Right lobe of liver (tissue), 6 donors: ENCODE measurements around the gene OPRM1. TPM values are rescaled to one million over a fixed set of nuclear protein-coding genes. Genes with fewer than 3 reads are reported as not detected.
"Not testable (repeated sequence)": the region's sequence is repeated elsewhere in the genome, so short reads cannot be mapped to it uniquely, and the experiment has no call there.

ENCODE experiments used
- ATAC-seq, 4 donors: fragments of 200-7000 bp; cut with Tn5 transposase; one replicate each; pipeline ENCODE4 v1.9.1; 2020; ENCODE audit warnings: mild to moderate bottlenecking in 4 of 4, moderate library complexity in 4 of 4
- DNase-seq, 3 donors: peaks; one replicate each; pipeline ENCODE4 v3.0.0-alpha.2; 2020
- H3K27ac ChIP-seq, 3 donors: fragments of 200-600 bp; one replicate each; pipeline ENCODE4 v1.8.0; 2022
- H3K27me3 ChIP-seq, 2 donors: fragments of 200-600 bp; one replicate each; pipeline ENCODE4 v1.8.0; 2022
- H3K36me3 ChIP-seq, 4 donors: fragments of 200-600 bp; sonication (generic) in 1 of 4; one replicate each; pipeline versions ENCODE4 v1.5.1 to v1.8.0; 2017 to 2022; ENCODE audit warnings: control low read depth in 1 of 4
- H3K4me1 ChIP-seq, 4 donors: fragments of 200-600 bp; sonication (generic) in 1 of 4; one replicate each; pipeline versions ENCODE4 v1.5.1 to v1.8.0; 2017 to 2022; ENCODE audit warnings: control low read depth in 1 of 4
- H3K4me3 ChIP-seq, 3 donors: fragments of 200-600 bp; one replicate each; pipeline ENCODE4 v1.8.0; 2022
- H3K9me3 ChIP-seq, 4 donors: fragments of 200-600 bp; sonication (generic) in 1 of 4; one replicate each; pipeline versions ENCODE4 v1.5.1 to v1.8.0; 2017 to 2022; ENCODE audit warnings: control low read depth in 1 of 4
- CTCF ChIP-seq, 4 donors: fragments of 200-600 bp in 3 of 4; fragments of 450-650 bp in 1 of 4; IDR thresholded peaks; one replicate each; pipeline versions ENCODE4 v1.5.1 to v1.8.0; 2016 to 2022; ENCODE audit warnings: antibody characterized with exemption in 4 of 4, mild to moderate bottlenecking in 2 of 4
- POLR2A ChIP-seq: fragments of 450-650 bp; IDR thresholded peaks from one replicate; pipeline ENCODE4 v1.6.1; 2017; ENCODE audit warnings: antibody characterized with exemption, mild to moderate bottlenecking
- WGBS: methylation state at CpG from one replicate; pipeline ENCODE4 v1.1.6; 2018; ENCODE audit warnings: low coverage, low lambda C conversion rate; ENCODE audit not compliant: insufficient coverage; ENCODE audit errors: missing lambda C conversion rate; 5-methylcytosine and 5-hydroxymethylcytosine counted together
- intact Hi-C, 2 donors: fragments of 100-400 bp; cut with DNase I; formaldehyde crosslinking; loops; one replicate each; pipeline versions ENCODE4 v1.11.2 to v1.14.1; 2022
- total RNA-seq, 6 experiments: library from RNA; depleted of rRNA in 2 of 6; stranded (reverse); fragments of >200 nt in 2 of 6; fragmentation: NEBNext Ultra II Directional in 3 of 6; extraction: Animal tissue kit (Norgen Biotek cat#: 25700) in 3 of 6; gene quantifications; one replicate each; pipeline versions ENCODE4 v1.1.0 to v1.2.4, GENCODE V29; 2016 to 2023
- donor health status: DM: no; HTN: yes; CAD: no.
- donor health status: DM: no; HTN: no; CAD: no.
- donor health status: DM: no; HTN: no; CAD: no.
- donor health status: DM: no; HTN: yes; CAD: no.
- donor health status: DM: no; HTN: yes; CAD: no.

OPRM1 gene
- total RNA-seq, 6 experiments from 2014 or later: not detected

- Histone ChIP-seq H3K27ac (no peak overlapping the region), H3K4me3 (no peak overlapping the region), H3K36me3 (no peaks in the 10 kb centered on the region), H3K27me3 (no peaks in the 10 kb centered on the region), H3K9me3 (no peaks in the 10 kb centered on the region), H3K4me1 (no peaks in the 10 kb centered on the region)
- ATAC-seq: no peak
- 73% methylated on average over 5 of the region's 7 CpGs for WGBS
- no peak for DNase-seq
- intact Hi-C loops: no loop called here
- no peak for TF ChIP-seq POLR2A
- TF ChIP-seq CTCF (IDR thresholded peaks at IDR 0.05): no peak
Measured at GRCh38 chr6:154239392-154239791, 200.4 kb downstream of the OPRM1 start.

GRCh38 chr6:154241061-154241460 is 202.0 kb downstream of the OPRM1 start:
- intact Hi-C loops, H3K27me3 ChIP-seq, ATAC-seq: not testable (repeated sequence)

GRCh38 chr6:154241581-154241980 is 202.5 kb downstream of the OPRM1 start:
- H3K27ac ChIP-seq: no peak overlapping the region
- TF ChIP-seq POLR2A (no peak), CTCF (IDR thresholded peaks at IDR 0.05) (no peak)
- intact Hi-C loops: no loop called here
- H3K27me3 ChIP-seq: no peaks in the 10 kb centered on the region
- no peaks in the 10 kb centered on the region for H3K9me3 ChIP-seq
- WGBS: 89% methylated on average over 8 of the region's 8 CpGs
- no peak overlapping the region for H3K4me3 ChIP-seq
- H3K36me3 ChIP-seq: no peaks in the 10 kb centered on the region
- ATAC-seq: no peak
- no peaks in the 10 kb centered on the region for H3K4me1 ChIP-seq
- DNase-seq: no peak

More at GRCh38 chr6:154241061-154241460, 202.0 kb downstream of the OPRM1 start:
- 93% methylated on average over 11 of the region's 11 CpGs for WGBS
- DNase-seq, H3K27ac ChIP-seq, H3K36me3 ChIP-seq, H3K9me3 ChIP-seq, H3K4me3 ChIP-seq, H3K4me1 ChIP-seq: not testable (repeated sequence)

- no peak overlapping the region for H3K4me3 ChIP-seq
- DNase-seq (no peak), ATAC-seq (no peak)
- intact Hi-C loops: no loop called here
- no peak overlapping the region for H3K27ac ChIP-seq
- WGBS: 74% methylated on average over 13 of the region's 13 CpGs
- H3K4me1 ChIP-seq: no peaks in the 10 kb centered on the region
- no peaks in the 10 kb centered on the region for H3K9me3 ChIP-seq
- H3K36me3 ChIP-seq: no peaks in the 10 kb centered on the region
- TF ChIP-seq CTCF (IDR thresholded peaks at IDR 0.05) (no peak), POLR2A (no peak)
- H3K27me3 ChIP-seq: no peaks in the 10 kb centered on the region
Measured at GRCh38 chr6:154242617-154243357, 203.7 kb downstream of the OPRM1 start.

GRCh38 chr6:154243793-154244750 is 205.0 kb downstream of the OPRM1 start:
- Histone ChIP-seq H3K36me3 (no peaks in the 10 kb centered on the region), H3K4me3 (no peak overlapping the region), H3K9me3 (no peaks in the 10 kb centered on the region), H3K27me3 (no peaks in the 10 kb centered on the region), H3K27ac (no peak overlapping the region), H3K4me1 (no peaks in the 10 kb centered on the region)
- WGBS: 74% methylated on average over 6 of the region's 6 CpGs
- no peak for DNase-seq
- intact Hi-C loops: no loop called here
- ATAC-seq: peak in 1 of 4 donors; percentile 17
- TF ChIP-seq POLR2A: no peak
- TF ChIP-seq CTCF (IDR thresholded peaks at IDR 0.05): no peak
